H9 (cell line): ENCODE measurements around the gene CELF3. TPM values are rescaled to one million over a fixed set of nuclear protein-coding genes. Genes with fewer than 3 reads are reported as not detected.

Source experiments
- DNase-seq: peaks from one replicate; pipeline ENCODE4 v3.0.0-alpha.2; 2017
- H2AFZ ChIP-seq: one replicate; pipeline ENCODE4 v1.6.1; 2013; ENCODE audit warnings: mild to moderate bottlenecking, low read length, control low read depth, moderate library complexity
- H2AK5ac ChIP-seq: 2 replicates; pipeline ENCODE4 v1.6.1; 2013; ENCODE audit warnings: low read length, control low read depth, mixed read lengths; ENCODE audit not compliant: insufficient read length
- H2BK120ac ChIP-seq: one replicate; pipeline ENCODE4 v1.6.1; 2013; ENCODE audit warnings: low read depth, mild to moderate bottlenecking, low read length, control low read depth, inconsistent platforms; ENCODE audit not compliant: poor library complexity, severe bottlenecking
- H2BK12ac ChIP-seq: 2 replicates; pipeline ENCODE4 v1.6.1; 2013; ENCODE audit warnings: low read length, control low read depth, mixed read lengths, low read depth; ENCODE audit not compliant: insufficient read length
- H2BK15ac ChIP-seq: 2 replicates; pipeline ENCODE4 v1.6.1; 2013; ENCODE audit warnings: low read depth, low read length, control low read depth
- H2BK20ac ChIP-seq: one replicate; pipeline ENCODE4 v1.6.1; 2013; ENCODE audit warnings: low read depth, mild to moderate bottlenecking, low read length, control low read depth, inconsistent platforms; ENCODE audit not compliant: poor library complexity, severe bottlenecking
- H2BK5ac ChIP-seq: 2 replicates; pipeline ENCODE4 v1.6.1; 2013; ENCODE audit warnings: low read length, control low read depth, mixed read lengths; ENCODE audit not compliant: insufficient read length
- H3K14ac ChIP-seq: 2 replicates; pipeline ENCODE4 v1.6.1; 2013; ENCODE audit warnings: low read length, control low read depth; ENCODE audit not compliant: insufficient read depth
- H3K18ac ChIP-seq: 2 replicates; pipeline ENCODE4 v1.6.1; 2013; ENCODE audit warnings: low read depth, mild to moderate bottlenecking, mixed read lengths, low read length, control low read depth; ENCODE audit not compliant: insufficient read length
- H3K23ac ChIP-seq: 2 replicates; pipeline ENCODE4 v1.6.1; 2013; ENCODE audit warnings: low read length, control low read depth, mixed read lengths, low read depth; ENCODE audit not compliant: insufficient read length
- H3K23me2 ChIP-seq: 2 replicates; pipeline ENCODE4 v1.6.1; 2013; ENCODE audit warnings: low read depth, mild to moderate bottlenecking, mixed read lengths, low read length, control low read depth; ENCODE audit not compliant: insufficient read length, poor library complexity, severe bottlenecking
- H3K27ac ChIP-seq: 2 replicates; pipeline ENCODE4 v1.5.1; 2013; ENCODE audit warnings: low read length, control low read depth, mixed read lengths, low read depth; ENCODE audit not compliant: insufficient read length
- H3K27me3 ChIP-seq: 2 replicates; pipeline ENCODE4 v1.6.1; 2013; ENCODE audit warnings: low read length, control low read depth, inconsistent platforms; ENCODE audit not compliant: insufficient read depth
- H3K4ac ChIP-seq: 2 replicates; pipeline ENCODE4 v1.6.1; 2013; ENCODE audit warnings: low read depth, mild to moderate bottlenecking, control low read depth, inconsistent platforms, low read length, moderate library complexity
- H3K4me1 ChIP-seq: 2 replicates; pipeline ENCODE4 v1.6.1; 2013; ENCODE audit warnings: low read length, control low read depth, inconsistent platforms; ENCODE audit not compliant: insufficient read depth
- H3K4me2 ChIP-seq: 2 replicates; pipeline ENCODE4 v1.6.1; 2013; ENCODE audit warnings: low read length, control low read depth, mixed read lengths; ENCODE audit not compliant: insufficient read length, insufficient read depth
- H3K56ac ChIP-seq: 2 replicates; pipeline ENCODE4 v1.6.1; 2013; ENCODE audit warnings: low read depth, mild to moderate bottlenecking, mixed read lengths, low read length, control low read depth; ENCODE audit not compliant: insufficient read length
- H3K79me1 ChIP-seq: 2 replicates; pipeline ENCODE4 v1.6.1; 2013; ENCODE audit warnings: low read depth, mild to moderate bottlenecking, moderate library complexity, low read length, control low read depth, inconsistent platforms; ENCODE audit not compliant: insufficient read depth, poor library complexity, severe bottlenecking
- H3K79me2 ChIP-seq: 2 replicates; pipeline ENCODE4 v1.6.1; 2013; ENCODE audit warnings: low read length, control low read depth, inconsistent platforms; ENCODE audit not compliant: insufficient read depth
- H3K9ac ChIP-seq: 2 replicates; pipeline ENCODE4 v1.6.1; 2013; ENCODE audit warnings: low read length, control low read depth, mixed read lengths; ENCODE audit not compliant: insufficient read length; ENCODE audit errors: extremely low read depth
- H3K9me3 ChIP-seq: one replicate; pipeline ENCODE4 v1.6.1; 2013; ENCODE audit warnings: low read depth, low read length, inconsistent platforms; ENCODE audit not compliant: control insufficient read depth
- H3T11ph ChIP-seq: one replicate; pipeline ENCODE4 v1.6.1; 2013; ENCODE audit warnings: mild to moderate bottlenecking, low read length, control low read depth, inconsistent platforms
- H4K20me1 ChIP-seq: one replicate; pipeline ENCODE4 v1.6.1; 2013; ENCODE audit not compliant: control insufficient read depth, insufficient read length, insufficient read depth
- H4K5ac ChIP-seq: 2 replicates; pipeline ENCODE4 v1.6.1; 2013; ENCODE audit warnings: low read depth, mild to moderate bottlenecking, mixed read lengths, low read length, control low read depth; ENCODE audit not compliant: insufficient read length
- H4K8ac ChIP-seq: replicated peaks from 2 replicates; pipeline ENCODE4 v1.6.1; 2013; ENCODE audit warnings: low read length, control low read depth, mixed read lengths, low read depth; ENCODE audit not compliant: insufficient read length
- H4K91ac ChIP-seq: 2 replicates; pipeline ENCODE4 v1.6.1; 2013; ENCODE audit warnings: low read depth, mild to moderate bottlenecking, moderate library complexity, mixed read lengths, low read length, control low read depth; ENCODE audit not compliant: insufficient read length
- H3K27ac Mint-ChIP-seq, 3 experiments: 2 replicates in 2 of 3; 3 replicates in 1 of 3; pipeline ENCODE4 v1.8.0; 2020 to 2021; ENCODE audit warnings: mixed read lengths in 3 of 3, mild to moderate bottlenecking in 1 of 3, moderate library complexity in 1 of 3
- H3K27me3 Mint-ChIP-seq: 2 replicates; pipeline ENCODE4 v1.8.0; 2021; ENCODE audit warnings: low read depth, mild to moderate bottlenecking, moderate library complexity, mixed read lengths
- H3K36me3 Mint-ChIP-seq, 3 experiments: 2 replicates in 2 of 3; 3 replicates in 1 of 3; pipeline ENCODE4 v1.8.0; 2020 to 2021; ENCODE audit warnings: low read depth in 3 of 3, mixed read lengths in 3 of 3; ENCODE audit not compliant: insufficient read depth in 1 of 3
- H3K4me1 Mint-ChIP-seq, 2 experiments: 2 replicates each; pipeline ENCODE4 v1.8.0; 2020; ENCODE audit warnings: mixed read lengths in 2 of 2
- H3K4me3 Mint-ChIP-seq, 2 experiments: 2 replicates in 1 of 2; 3 replicates in 1 of 2; pipeline ENCODE4 v1.8.0; 2020 to 2021; ENCODE audit warnings: mild to moderate bottlenecking in 2 of 2, mixed read lengths in 2 of 2, moderate library complexity in 1 of 2
- H3K9me3 Mint-ChIP-seq, 2 experiments: 2 replicates in 1 of 2; 3 replicates in 1 of 2; pipeline ENCODE4 v1.8.0; 2020; ENCODE audit warnings: mild to moderate bottlenecking in 2 of 2, mixed read lengths in 2 of 2, moderate library complexity in 1 of 2
- WGBS: extraction: QIAGEN DNeasy Blood & Tissue Kit; methylation state at CpG from one replicate; pipeline ENCODE4 v1.1.7; 2013; ENCODE audit warnings: missing lambda C conversion rate, low lambda C conversion rate, mixed read lengths; ENCODE audit not compliant: insufficient read length; ENCODE audit errors: extremely low coverage; 5-methylcytosine and 5-hydroxymethylcytosine counted together
- total RNA-seq: library from RNA; stranded (reverse); gene quantifications from 2 replicates; pipeline ENCODE4 v1.2.1, GENCODE V29; 2021
- TF ChIP-seq, protein P1 (sequence below): fragments of 200-600 bp; sonication (generic); conservative IDR thresholded peaks from 3 replicates; pipeline ENCODE4 v1.8.0; 2021; ENCODE audit warnings: antibody characterized with exemption, mild to moderate bottlenecking

Gene CELF3
- total RNA-seq, 1 experiment from 2014 or later: 0.90 TPM

DNA sequence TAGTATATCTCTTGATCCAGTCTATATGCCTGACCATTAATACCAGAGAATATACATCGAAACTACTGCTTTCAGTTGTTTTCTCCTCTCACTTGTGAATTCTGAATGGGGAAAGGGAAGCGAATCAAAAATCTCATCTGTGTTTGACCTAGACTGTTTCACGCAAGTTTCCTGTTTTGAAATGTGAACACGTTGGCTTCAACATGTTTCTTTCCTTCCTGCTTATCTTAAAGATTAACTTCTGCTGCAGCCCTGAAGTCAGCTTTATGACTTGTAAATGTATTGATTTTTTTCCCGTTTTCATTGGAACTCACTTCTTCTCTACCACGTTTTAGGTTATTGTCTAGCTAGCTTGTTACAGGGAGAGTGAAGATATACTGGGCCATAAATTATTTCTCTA is 54.9 kb downstream of the CELF3 start:
- H4K5ac ChIP-seq: no peak overlapping the region
- no peak overlapping the region for H2BK15ac ChIP-seq
- peaks cover 14 to 49% (median 45%) of the 10 kb centered on the region in 3 experiments; a peak in 6 of 7 replicates for H3K36me3 Mint-ChIP-seq
- WGBS: no CpG with 5 or more reads among the region's 6 CpGs
- H4K20me1 ChIP-seq: no peaks in the 10 kb centered on the region
- no peaks in the 10 kb centered on the region for H3K27me3 ChIP-seq
- no peak overlapping the region for H3T11ph ChIP-seq
- H3K4me3 Mint-ChIP-seq: no peak overlapping the region
- H3K9me3 Mint-ChIP-seq: no peaks in the 10 kb centered on the region
- no peak overlapping the region for H3K14ac ChIP-seq
- H4K91ac ChIP-seq: no peak overlapping the region
- no peak overlapping the region for H3K27ac Mint-ChIP-seq
- H3K4ac ChIP-seq: no peak overlapping the region
- H3K23me2 ChIP-seq: no peaks in the 10 kb centered on the region
- no peak overlapping the region for H2BK20ac ChIP-seq
- no peaks in the 10 kb centered on the region for H3K79me2 ChIP-seq
- H3K9ac ChIP-seq: no peak overlapping the region
- TF ChIP-seq, protein P1, sequence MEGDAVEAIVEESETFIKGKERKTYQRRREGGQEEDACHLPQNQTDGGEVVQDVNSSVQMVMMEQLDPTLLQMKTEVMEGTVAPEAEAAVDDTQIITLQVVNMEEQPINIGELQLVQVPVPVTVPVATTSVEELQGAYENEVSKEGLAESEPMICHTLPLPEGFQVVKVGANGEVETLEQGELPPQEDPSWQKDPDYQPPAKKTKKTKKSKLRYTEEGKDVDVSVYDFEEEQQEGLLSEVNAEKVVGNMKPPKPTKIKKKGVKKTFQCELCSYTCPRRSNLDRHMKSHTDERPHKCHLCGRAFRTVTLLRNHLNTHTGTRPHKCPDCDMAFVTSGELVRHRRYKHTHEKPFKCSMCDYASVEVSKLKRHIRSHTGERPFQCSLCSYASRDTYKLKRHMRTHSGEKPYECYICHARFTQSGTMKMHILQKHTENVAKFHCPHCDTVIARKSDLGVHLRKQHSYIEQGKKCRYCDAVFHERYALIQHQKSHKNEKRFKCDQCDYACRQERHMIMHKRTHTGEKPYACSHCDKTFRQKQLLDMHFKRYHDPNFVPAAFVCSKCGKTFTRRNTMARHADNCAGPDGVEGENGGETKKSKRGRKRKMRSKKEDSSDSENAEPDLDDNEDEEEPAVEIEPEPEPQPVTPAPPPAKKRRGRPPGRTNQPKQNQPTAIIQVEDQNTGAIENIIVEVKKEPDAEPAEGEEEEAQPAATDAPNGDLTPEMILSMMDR: no peak
- H3K27me3 Mint-ChIP-seq: no peaks in the 10 kb centered on the region
- no peaks in the 10 kb centered on the region for H3K79me1 ChIP-seq
- H2AK5ac ChIP-seq: no peak overlapping the region
- no peak overlapping the region for H2AFZ ChIP-seq
- H4K8ac ChIP-seq: no peak overlapping the region
- H3K27ac ChIP-seq: no peak overlapping the region
- no peaks in the 10 kb centered on the region for H3K4me1 Mint-ChIP-seq
- H2BK12ac ChIP-seq: no peak overlapping the region
- no peak overlapping the region for H3K23ac ChIP-seq
- H3K56ac ChIP-seq: no peak overlapping the region
- H2BK5ac ChIP-seq: no peak overlapping the region
- H3K18ac ChIP-seq: no peak overlapping the region
- no peak overlapping the region for H3K4me2 ChIP-seq
- no peak for DNase-seq
- no peaks in the 10 kb centered on the region for H3K9me3 ChIP-seq
- no peaks in the 10 kb centered on the region for H3K4me1 ChIP-seq
- no peak overlapping the region for H2BK120ac ChIP-seq
